Esophagus muscularis mucosa (tissue), 3 donors: ENCODE results near the gene WNT7A.

Experiments used
- POLR2A ChIP-seq: fragments of 450-650 bp; IDR thresholded peaks from one replicate; pipeline ENCODE4 v1.6.1; 2017; ENCODE audit warnings: antibody characterized with exemption, moderate library complexity, mild to moderate bottlenecking, low read depth
- TF ChIP-seq, protein P1 (sequence below), 3 experiments: fragments of 200-600 bp in 2 of 3; fragments of 450-650 bp in 1 of 3; sonication (generic) in 2 of 3; IDR thresholded peaks; one replicate each; pipeline ENCODE4 v1.5.1; 2017 to 2019; ENCODE audit warnings: antibody characterized with exemption in 3 of 3, mild to moderate bottlenecking in 2 of 3, moderate library complexity in 1 of 3

DNA sequence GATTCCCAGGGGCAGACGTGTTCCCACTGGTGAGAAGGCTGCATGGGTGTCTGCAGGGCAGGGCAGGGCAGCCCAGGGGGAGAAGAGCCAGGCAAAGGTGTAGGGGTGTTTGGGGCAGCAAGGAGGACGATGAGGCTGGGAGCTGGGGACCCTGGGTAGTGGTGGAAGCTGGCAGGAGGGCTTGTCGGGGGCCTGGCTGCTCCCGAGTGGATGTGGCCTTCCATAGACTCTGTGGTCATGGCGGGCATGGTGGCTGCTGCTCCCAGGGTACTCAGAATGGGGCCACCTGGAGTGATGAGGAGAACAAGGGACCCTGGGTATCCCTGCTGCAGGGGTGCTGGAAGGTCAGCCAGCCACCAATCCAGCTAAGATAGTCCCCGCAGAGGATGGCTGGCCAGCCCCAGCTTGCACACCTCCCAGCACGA is 107.5 kb downstream of the WNT7A start:
- TF ChIP-seq, protein P1, sequence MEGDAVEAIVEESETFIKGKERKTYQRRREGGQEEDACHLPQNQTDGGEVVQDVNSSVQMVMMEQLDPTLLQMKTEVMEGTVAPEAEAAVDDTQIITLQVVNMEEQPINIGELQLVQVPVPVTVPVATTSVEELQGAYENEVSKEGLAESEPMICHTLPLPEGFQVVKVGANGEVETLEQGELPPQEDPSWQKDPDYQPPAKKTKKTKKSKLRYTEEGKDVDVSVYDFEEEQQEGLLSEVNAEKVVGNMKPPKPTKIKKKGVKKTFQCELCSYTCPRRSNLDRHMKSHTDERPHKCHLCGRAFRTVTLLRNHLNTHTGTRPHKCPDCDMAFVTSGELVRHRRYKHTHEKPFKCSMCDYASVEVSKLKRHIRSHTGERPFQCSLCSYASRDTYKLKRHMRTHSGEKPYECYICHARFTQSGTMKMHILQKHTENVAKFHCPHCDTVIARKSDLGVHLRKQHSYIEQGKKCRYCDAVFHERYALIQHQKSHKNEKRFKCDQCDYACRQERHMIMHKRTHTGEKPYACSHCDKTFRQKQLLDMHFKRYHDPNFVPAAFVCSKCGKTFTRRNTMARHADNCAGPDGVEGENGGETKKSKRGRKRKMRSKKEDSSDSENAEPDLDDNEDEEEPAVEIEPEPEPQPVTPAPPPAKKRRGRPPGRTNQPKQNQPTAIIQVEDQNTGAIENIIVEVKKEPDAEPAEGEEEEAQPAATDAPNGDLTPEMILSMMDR (IDR thresholded peaks at IDR 0.05) = no peak
- TF ChIP-seq POLR2A = no peak
